H1 (cell line): ENCODE results near the gene DOCK11. TPM values are rescaled to one million over a fixed set of nuclear protein-coding genes. Genes with fewer than 3 reads are reported as not detected.

Source experiments
- CTCF ChIA-PET: fragments of 300-600 bp; sonication (Branson Sonifier 250); formaldehyde crosslinking; loops from one replicate; lab custom pipeline; 2021; ENCODE audit not compliant: partially characterized antibody; lab: Charles Lee
- POLR2A ChIA-PET: fragments of 300-600 bp; sonication (Branson Sonifier 250); formaldehyde crosslinking; loops from one replicate; lab custom pipeline; 2021; ENCODE audit warnings: inconsistent platforms; ENCODE audit not compliant: partially characterized antibody; lab: Charles Lee
- DNase-seq, 2 experiments: peaks; one replicate each; pipeline versions ENCODE4 v3.0.0 to v3.0.0-alpha.2; 2010 to 2022; ENCODE audit warnings: low spot score in 2 of 2, low read depth in 1 of 2, mixed read lengths in 1 of 2
- FAIRE-seq: peaks from 2 replicates; lab custom pipeline; 2011; peaks lifted over from hg19 to GRCh38; lab: Jason Lieb, UNC
- H2AFZ ChIP-seq: 2 replicates; pipeline ENCODE4 v1.8.1; 2012; ENCODE audit warnings: low read length, inconsistent platforms
- H2AK5ac ChIP-seq: 2 replicates; pipeline ENCODE4 v1.6.1; 2013; ENCODE audit warnings: low read depth, low read length
- H2BK120ac ChIP-seq: replicated peaks from 2 replicates; pipeline ENCODE3; 2013; ENCODE audit warnings: low read depth, low read length, inconsistent platforms
- H2BK12ac ChIP-seq: 2 replicates; pipeline ENCODE4 v1.6.1; 2013; ENCODE audit warnings: low read depth, low read length
- H2BK15ac ChIP-seq: 2 replicates; pipeline ENCODE4 v1.6.1; 2013; ENCODE audit warnings: low read length
- H2BK20ac ChIP-seq: 2 replicates; pipeline ENCODE4 v1.6.1; 2013; ENCODE audit warnings: low read length
- H2BK5ac ChIP-seq: 2 replicates; pipeline ENCODE4 v1.6.1; 2013; ENCODE audit warnings: low read depth, low read length
- H3K14ac ChIP-seq: 2 replicates; pipeline ENCODE4 v1.6.1; 2013; ENCODE audit warnings: inconsistent platforms; ENCODE audit not compliant: insufficient read length
- H3K18ac ChIP-seq: 2 replicates; pipeline ENCODE4 v1.6.1; 2013; ENCODE audit warnings: low read length; ENCODE audit errors: extremely low read depth
- H3K23ac ChIP-seq: 2 replicates; pipeline ENCODE4 v1.6.1; 2013; ENCODE audit warnings: inconsistent platforms; ENCODE audit not compliant: insufficient read length
- H3K23me2 ChIP-seq: 2 replicates; pipeline ENCODE4 v1.6.1; 2013; ENCODE audit warnings: low read depth, low read length
- H3K27ac ChIP-seq: 2 replicates; pipeline ENCODE4 v1.6.1; 2011; ENCODE audit warnings: low read depth, low read length, inconsistent platforms
- H3K27me3 ChIP-seq, 4 experiments: replicated peaks in 1 of 4; 1 replicate in 1 of 4; 2 replicates in 3 of 4; pipeline versions ENCODE4 v1.6.1 to v1.8.1; 2011 to 2013; ENCODE audit warnings: low read length in 3 of 4, mild to moderate bottlenecking in 3 of 4, inconsistent platforms in 2 of 4, mixed read lengths in 2 of 4, moderate library complexity in 1 of 4; ENCODE audit not compliant: control insufficient read depth in 3 of 4, insufficient read depth in 3 of 4; ENCODE audit errors: extremely low read depth in 1 of 4
- H3K36me3 ChIP-seq, 4 experiments: 2 replicates each; pipeline versions ENCODE4 v1.6.1 to v1.8.1; 2011 to 2013; ENCODE audit warnings: mild to moderate bottlenecking in 4 of 4, low read length in 3 of 4, moderate library complexity in 2 of 4, control low read depth in 1 of 4, inconsistent platforms in 1 of 4; ENCODE audit not compliant: insufficient read depth in 4 of 4, control insufficient read depth in 2 of 4
- H3K4ac ChIP-seq: replicated peaks from 2 replicates; pipeline ENCODE3; 2013; ENCODE audit warnings: low read length, low read depth, mixed read lengths, inconsistent platforms; ENCODE audit not compliant: insufficient read length
- H3K4me1 ChIP-seq, 4 experiments: replicated peaks in 1 of 4; 1 replicate in 1 of 4; 2 replicates in 3 of 4; pipeline versions ENCODE4 v1.6.1 to v1.8.1; 2011 to 2013; ENCODE audit warnings: low read length in 3 of 4, inconsistent platforms in 2 of 4, mixed read lengths in 1 of 4; ENCODE audit not compliant: insufficient read depth in 4 of 4, control insufficient read depth in 3 of 4
- H3K4me2 ChIP-seq, 2 experiments: 2 replicates each; pipeline versions ENCODE4 v1.6.1 to v1.8.1; 2011 to 2013; ENCODE audit warnings: low read depth in 2 of 2, low read length in 2 of 2, control low read depth in 1 of 2, inconsistent platforms in 1 of 2, mild to moderate bottlenecking in 1 of 2; ENCODE audit not compliant: insufficient read depth in 1 of 2
- H3K4me3 ChIP-seq, 4 experiments: fragments of 200-600, 300-600 bp in 1 of 4; sonication (generic), shearing (Covaris generic), sonication (Bioruptor Twin) in 1 of 4; 2 replicates each; pipeline versions ENCODE4 v1.5.1 to v1.8.1; 2011 to 2016; ENCODE audit warnings: low read length in 4 of 4, low read depth in 3 of 4, control low read depth in 2 of 4, inconsistent platforms in 2 of 4, mild to moderate bottlenecking in 2 of 4, mixed read lengths in 1 of 4, moderate library complexity in 1 of 4; ENCODE audit not compliant: insufficient read depth in 2 of 4; ENCODE audit errors: extremely low read depth in 1 of 4
- H3K56ac ChIP-seq: replicated peaks from 2 replicates; pipeline ENCODE3; 2013; ENCODE audit warnings: low read depth, mild to moderate bottlenecking, mixed read lengths, low read length, inconsistent platforms; ENCODE audit not compliant: insufficient read length
- H3K79me1 ChIP-seq: 2 replicates; pipeline ENCODE4 v1.6.1; 2013; ENCODE audit warnings: low read depth, low read length, control low read depth
- H3K79me2 ChIP-seq, 2 experiments: 2 replicates each; pipeline versions ENCODE4 v1.6.1 to v1.8.1; 2012 to 2013; ENCODE audit warnings: low read length in 2 of 2, mild to moderate bottlenecking in 2 of 2, inconsistent platforms in 1 of 2; ENCODE audit not compliant: insufficient read depth in 2 of 2, control insufficient read depth in 1 of 2
- H3K9ac ChIP-seq, 4 experiments: replicated peaks in 1 of 4; 1 replicate in 1 of 4; 2 replicates in 3 of 4; pipeline versions ENCODE4 v1.6.1 to v1.8.1; 2011 to 2013; ENCODE audit warnings: low read depth in 3 of 4, low read length in 3 of 4, control low read depth in 2 of 4, mild to moderate bottlenecking in 2 of 4, moderate library complexity in 2 of 4, inconsistent platforms in 1 of 4; ENCODE audit errors: extremely low read depth in 1 of 4
- H3K9me3 ChIP-seq, 2 experiments: 2 replicates each; pipeline versions ENCODE4 v1.6.1 to v1.8.1; 2012 to 2013; ENCODE audit warnings: mild to moderate bottlenecking in 2 of 2, moderate library complexity in 2 of 2, control low read depth in 1 of 2, inconsistent platforms in 1 of 2, low read depth in 1 of 2, low read length in 1 of 2, mixed read lengths in 1 of 2; ENCODE audit not compliant: insufficient read depth in 2 of 2
- H4K20me1 ChIP-seq, 2 experiments: replicated peaks in 1 of 2; 2 replicates each; pipeline versions ENCODE3 to v1.8.1; 2011 to 2013; ENCODE audit warnings: inconsistent platforms in 2 of 2, low read length in 2 of 2, mild to moderate bottlenecking in 1 of 2; ENCODE audit not compliant: insufficient read depth in 2 of 2, control insufficient read depth in 1 of 2
- H4K5ac ChIP-seq: 2 replicates; pipeline ENCODE4 v1.6.1; 2013; ENCODE audit warnings: low read length, low read depth, mixed read lengths, inconsistent platforms; ENCODE audit not compliant: insufficient read length
- H4K8ac ChIP-seq: 2 replicates; pipeline ENCODE4 v1.8.0; 2013; ENCODE audit warnings: mild to moderate bottlenecking, moderate library complexity, low read length, inconsistent platforms; ENCODE audit not compliant: insufficient read depth; ENCODE audit errors: extremely low read depth
- H4K91ac ChIP-seq: replicated peaks from 2 replicates; pipeline ENCODE3; 2013; ENCODE audit warnings: low read length, mixed read lengths, inconsistent platforms; ENCODE audit not compliant: insufficient read length
- CBX8 ChIP-seq: fragments of 300-800, 300-1000 bp; sonication (generic); IDR thresholded peaks from 2 replicates; pipeline ENCODE4 v1.7.1; 2016; ENCODE audit warnings: low read depth, low read length, borderline replicate concordance
- CHD2 ChIP-seq: IDR thresholded peaks from 2 replicates; pipeline ENCODE4 v1.6.1; 2012; ENCODE audit warnings: low read length, improper control_type of control experiment
- HDAC6 ChIP-seq: IDR thresholded peaks from one replicate; pipeline ENCODE4 v1.7.1; 2012; ENCODE audit warnings: low read depth, mild to moderate bottlenecking, inconsistent platforms, low read length, moderate library complexity
- NRF1 ChIP-seq: IDR thresholded peaks from 2 replicates; pipeline ENCODE4 v1.6.1; 2011; ENCODE audit warnings: mild to moderate bottlenecking, low read depth, low read length, improper control_type of control experiment
- SAP30 ChIP-seq: fragments of 300-600 bp; sonication (generic); IDR thresholded peaks from 2 replicates; pipeline ENCODE4 v1.7.1; 2012; ENCODE audit warnings: low read length, moderate library complexity, mild to moderate bottlenecking, inconsistent platforms; ENCODE audit not compliant: insufficient read depth, insufficient replicate concordance
- SIN3A ChIP-seq, 2 experiments: IDR thresholded peaks in 1 of 2; conservative IDR thresholded peaks in 1 of 2; 2 replicates each; pipeline ENCODE4 v1.6.1; 2011 to 2012; ENCODE audit warnings: low read length in 2 of 2, improper control_type of control experiment in 1 of 2, low read depth in 1 of 2, mild to moderate bottlenecking in 1 of 2
- SIRT6 ChIP-seq: IDR thresholded peaks from one replicate; pipeline ENCODE4 v1.7.1; 2012; ENCODE audit warnings: low read length, inconsistent platforms
- TEAD4 ChIP-seq: IDR thresholded peaks from 2 replicates; pipeline ENCODE4 v1.6.1; 2012; ENCODE audit warnings: low read depth, low read length, inconsistent platforms, mixed read lengths
- ZNF274 ChIP-seq: IDR thresholded peaks from 2 replicates; pipeline ENCODE4 v1.7.0; 2012; ENCODE audit warnings: low read length, borderline replicate concordance; ENCODE audit errors: extremely low read depth
- WGBS, 2 experiments: shearing (Covaris generic) in 1 of 2; methylation state at CpG; one replicate each; pipeline versions ENCODE4 v1.1.6 to v1.1.7; 2013 to 2015; ENCODE audit warnings: low lambda C conversion rate in 2 of 2, mixed read lengths in 2 of 2, inconsistent platforms in 1 of 2, low coverage in 1 of 2, missing lambda C conversion rate in 1 of 2; ENCODE audit not compliant: insufficient replicate concordance in 2 of 2, insufficient coverage in 1 of 2, insufficient read length in 1 of 2; ENCODE audit errors: extremely low coverage in 1 of 2, missing lambda C conversion rate in 1 of 2; 5-methylcytosine and 5-hydroxymethylcytosine counted together
- polyA plus RNA-seq, 7 experiments: library from polyadenylated mRNA; depleted of rRNA in 3 of 7; stranded (reverse) in 5 of 7; unstranded in 2 of 7; fragments of >200 nt in 5 of 7; fragments of 200-250 nt in 2 of 7; gene quantifications; 1 replicate in 5 of 7; 2 replicates in 1 of 7; 4 replicates in 1 of 7; pipeline versions ENCODE4 v1.2.1 to v1.2.3, GENCODE V29; 2011 to 2013; ENCODE audit warnings: missing spikeins in 2 of 7, mixed read lengths in 2 of 7
- total RNA-seq: library from RNA; stranded (reverse); fragmentation: NEBNext Ultra II Directional; extraction: Animal tissue kit (Norgen Biotek cat#: 25700); gene quantifications from 2 replicates; pipeline ENCODE4 v1.2.1, GENCODE V29; 2021
- TF ChIP-seq, protein P1 (sequence below): IDR thresholded peaks from 2 replicates; pipeline ENCODE4 v1.6.1; 2012; ENCODE audit warnings: inconsistent platforms

DOCK11 gene
- total and polyA plus RNA-seq, 2 of the 8 experiments (the other 6 are each of a cell fraction or from before 2014, with no cell fraction given), result 4.9 to 12.0 TPM

DNA sequence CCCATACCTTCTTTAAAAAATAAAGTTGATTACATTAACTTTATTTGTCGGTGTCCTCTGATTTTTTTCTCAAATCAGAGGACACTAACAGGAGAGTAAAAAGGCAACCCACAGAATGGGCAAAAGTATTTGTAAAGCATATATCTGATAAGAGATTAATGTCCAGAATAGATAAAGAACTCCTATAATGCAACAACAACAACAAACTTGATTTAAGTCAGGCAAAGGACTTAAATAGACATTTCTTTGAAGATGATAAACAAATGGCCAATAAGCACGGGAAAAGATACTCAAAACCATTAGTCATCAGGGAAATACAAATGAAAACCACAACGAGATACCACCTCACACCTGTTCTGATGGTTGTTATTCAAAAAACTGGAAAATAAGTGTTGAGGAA is 28.7 kb downstream of the DOCK11 start:
- ChIA-PET CTCF (no interaction called here), POLR2A (no interaction called here)
- H3K79me2 ChIP-seq, result no peaks in the 10 kb centered on the region
- H2AK5ac ChIP-seq, result no peak overlapping the region
- no peak for DNase-seq
- no peak overlapping the region for H4K5ac ChIP-seq
- H2BK120ac ChIP-seq, result no peak overlapping the region
- 53% methylated on average over 3 of the region's 3 CpGs; no CpG with 5 or more reads in 1 of the 2 experiments for WGBS, 2 experiments
- no peak overlapping the region for H3K23ac ChIP-seq
- H3K27ac ChIP-seq, result no peak overlapping the region
- no peak for FAIRE-seq
- H2BK12ac ChIP-seq, result no peak overlapping the region
- no peak overlapping the region for H3K14ac ChIP-seq
- H4K91ac ChIP-seq, result no peak overlapping the region
- H3K36me3 ChIP-seq, result no peaks in the 10 kb centered on the region
- no peaks in the 10 kb centered on the region for H4K20me1 ChIP-seq
- no peaks in the 10 kb centered on the region for H3K23me2 ChIP-seq
- no peaks in the 10 kb centered on the region for H3K79me1 ChIP-seq
- H3K18ac ChIP-seq, result no peak overlapping the region
- H3K4ac ChIP-seq, result no peak overlapping the region
- H3K56ac ChIP-seq, result no peak overlapping the region
- no peak overlapping the region for H3K4me3 ChIP-seq
- H2BK20ac ChIP-seq, result no peak overlapping the region
- H3K4me2 ChIP-seq, result no peak overlapping the region
- H4K8ac ChIP-seq, result no peak overlapping the region
- H2AFZ ChIP-seq, result no peak overlapping the region
- H3K27me3 ChIP-seq, result no peaks in the 10 kb centered on the region
- H2BK5ac ChIP-seq, result no peak overlapping the region
- H3K9ac ChIP-seq, result no peak overlapping the region
- no peak overlapping the region for H2BK15ac ChIP-seq
- H3K9me3 ChIP-seq, result no peaks in the 10 kb centered on the region
- peaks cover 0 to 4% (median 0%) of the 10 kb centered on the region in 4 experiments; a peak in 1 of 7 replicates for H3K4me1 ChIP-seq
- TF ChIP-seq TEAD4 (no peak), ZNF274 (no peak), NRF1 (no peak), CHD2 (no peak), CBX8 (no peak), SIRT6 (no peak), HDAC6 (no peak), SAP30 (no peak), SIN3A (conservative IDR thresholded peaks at IDR 0.05 in 1 of 2, IDR thresholded peaks at IDR 0.05 in 1 of 2; ENCODE audit: low read depth in 1 of 2, low read length in 2 of 2) (no peak)
- TF ChIP-seq, protein P1, sequence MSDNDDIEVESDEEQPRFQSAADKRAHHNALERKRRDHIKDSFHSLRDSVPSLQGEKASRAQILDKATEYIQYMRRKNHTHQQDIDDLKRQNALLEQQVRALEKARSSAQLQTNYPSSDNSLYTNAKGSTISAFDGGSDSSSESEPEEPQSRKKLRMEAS, result no peak
